ENCODE data around the gene CRYM. TPM values are rescaled to one million over a fixed set of nuclear protein-coding genes. Genes with fewer than 3 reads are reported as not detected.
"Not testable (repeated sequence)": the region's sequence is repeated elsewhere in the genome, so short reads cannot be mapped to it uniquely, and the experiment has no call there.

The CRYM gene
- total RNA-seq, 2 donors from 2014 or later, result 10.4 to 14.0 TPM

DNA sequence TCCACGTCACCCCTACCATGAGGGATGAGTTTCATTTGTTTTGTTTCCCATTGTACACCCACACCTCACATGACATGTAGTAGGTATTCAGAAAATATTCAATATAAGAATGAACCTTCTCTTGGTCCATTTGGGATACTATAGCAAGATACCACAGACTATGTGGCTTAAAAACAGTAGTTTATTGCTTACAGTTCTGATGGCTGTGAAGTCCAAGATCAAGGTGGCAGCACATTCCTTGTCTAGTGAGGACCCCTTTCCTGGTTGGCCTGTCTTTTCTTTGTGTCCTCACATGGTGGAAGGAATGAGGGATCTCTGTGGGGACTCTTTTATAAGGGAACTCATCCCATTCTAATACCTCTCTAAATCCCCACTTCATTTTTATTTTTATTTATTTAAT, 36.2 kb upstream of the CRYM start:
- TF ChIP-seq, protein P1, sequence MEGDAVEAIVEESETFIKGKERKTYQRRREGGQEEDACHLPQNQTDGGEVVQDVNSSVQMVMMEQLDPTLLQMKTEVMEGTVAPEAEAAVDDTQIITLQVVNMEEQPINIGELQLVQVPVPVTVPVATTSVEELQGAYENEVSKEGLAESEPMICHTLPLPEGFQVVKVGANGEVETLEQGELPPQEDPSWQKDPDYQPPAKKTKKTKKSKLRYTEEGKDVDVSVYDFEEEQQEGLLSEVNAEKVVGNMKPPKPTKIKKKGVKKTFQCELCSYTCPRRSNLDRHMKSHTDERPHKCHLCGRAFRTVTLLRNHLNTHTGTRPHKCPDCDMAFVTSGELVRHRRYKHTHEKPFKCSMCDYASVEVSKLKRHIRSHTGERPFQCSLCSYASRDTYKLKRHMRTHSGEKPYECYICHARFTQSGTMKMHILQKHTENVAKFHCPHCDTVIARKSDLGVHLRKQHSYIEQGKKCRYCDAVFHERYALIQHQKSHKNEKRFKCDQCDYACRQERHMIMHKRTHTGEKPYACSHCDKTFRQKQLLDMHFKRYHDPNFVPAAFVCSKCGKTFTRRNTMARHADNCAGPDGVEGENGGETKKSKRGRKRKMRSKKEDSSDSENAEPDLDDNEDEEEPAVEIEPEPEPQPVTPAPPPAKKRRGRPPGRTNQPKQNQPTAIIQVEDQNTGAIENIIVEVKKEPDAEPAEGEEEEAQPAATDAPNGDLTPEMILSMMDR (IDR thresholded peaks at IDR 0.05), result no peak
- H3K9me3 ChIP-seq, result no peaks in the 10 kb centered on the region
- no peaks in the 10 kb centered on the region for H3K4me1 ChIP-seq
- no peak overlapping the region for H3K27ac ChIP-seq
- DNase-seq, result no peak
- H3K4me3 ChIP-seq, result no peak overlapping the region
- no peaks in the 10 kb centered on the region for H3K27me3 ChIP-seq
- intact Hi-C loops (cut with DNase I), result no loop called here
- no peaks in the 10 kb centered on the region for H3K36me3 ChIP-seq
- H3K9ac ChIP-seq (ENCODE audit: low read depth in 2 of 2, low read length in 2 of 2), result no peak overlapping the region

- H3K27ac ChIP-seq; H3K27me3 ChIP-seq; H3K9me3 ChIP-seq; H3K4me1 ChIP-seq; H3K9ac ChIP-seq (ENCODE audit: low read depth in 2 of 2, low read length in 2 of 2); intact Hi-C loops (cut with DNase I); H3K4me3 ChIP-seq; H3K36me3 ChIP-seq; DNase-seq: not testable (repeated sequence)
These were observed 34.8 kb upstream of the CRYM start for GRCh38 chr16:21312863-21313372.

DNA sequence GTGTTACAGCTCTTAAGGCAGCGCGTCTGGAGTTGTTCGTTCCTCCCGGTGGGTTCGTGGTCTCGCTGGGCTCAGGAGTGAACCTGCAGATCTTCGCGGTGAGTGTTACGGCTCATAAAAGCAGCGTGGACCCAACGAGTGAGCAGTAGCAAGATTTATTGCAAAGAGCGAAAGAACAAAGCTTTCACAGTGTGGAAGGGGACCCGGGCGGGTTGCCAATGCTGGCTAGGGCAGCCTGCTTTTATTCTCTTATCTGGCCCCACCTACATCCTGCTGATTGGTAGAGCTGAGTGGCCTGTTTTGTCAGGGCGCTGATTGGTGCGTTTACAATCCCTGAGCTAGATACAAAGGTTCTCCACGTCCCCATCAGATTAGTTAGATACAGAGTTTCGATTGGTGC, 34.0 kb upstream of the CRYM start:
- H3K9me3 ChIP-seq; intact Hi-C loops (cut with DNase I); H3K36me3 ChIP-seq; H3K27me3 ChIP-seq; H3K4me1 ChIP-seq; DNase-seq; H3K4me3 ChIP-seq; H3K9ac ChIP-seq (ENCODE audit: low read depth in 2 of 2, low read length in 2 of 2); H3K27ac ChIP-seq: not testable (repeated sequence)

DNA sequence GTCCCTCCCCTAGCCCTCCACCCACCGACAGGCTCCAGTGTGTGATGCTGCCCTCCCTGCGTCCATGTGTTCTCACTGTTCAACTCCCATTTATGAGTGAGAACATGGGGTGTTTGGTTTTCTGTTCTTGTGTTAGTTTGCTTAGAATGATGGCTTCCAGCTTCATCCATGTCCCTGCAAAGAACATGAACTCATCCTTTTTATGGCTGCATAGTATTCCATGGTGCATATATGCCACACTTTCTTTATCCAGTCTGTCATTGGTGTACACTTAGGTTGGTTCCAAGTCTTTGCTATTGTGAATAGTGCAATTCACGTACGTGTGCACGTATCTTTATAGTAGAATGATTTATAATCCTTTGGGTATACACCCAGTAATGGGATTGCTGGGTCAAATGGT, 28.6 kb upstream of the CRYM start:
- H3K27ac ChIP-seq; H3K36me3 ChIP-seq; H3K4me1 ChIP-seq; H3K4me3 ChIP-seq; DNase-seq; H3K9me3 ChIP-seq; H3K27me3 ChIP-seq; intact Hi-C loops (cut with DNase I); H3K9ac ChIP-seq (ENCODE audit: low read depth in 2 of 2, low read length in 2 of 2): not testable (repeated sequence)

GRCh38 chr16:21302898-21303528, 24.9 kb upstream of the CRYM start:
- no peak overlapping the region for H3K4me3 ChIP-seq
- TF ChIP-seq, protein P1 (IDR thresholded peaks at IDR 0.05), result no peak
- H3K9me3 ChIP-seq, result no peaks in the 10 kb centered on the region
- peaks cover 5% of the 10 kb centered on the region for H3K4me1 ChIP-seq
- H3K27ac ChIP-seq, result peak overlapping the region; percentile 96
- intact Hi-C loops (cut with DNase I), result loop anchor here (5.0 kb wide), 1 partner anchor 146 kb away; the partner anchor contains the start of gene LDAF1
- no peaks in the 10 kb centered on the region for H3K27me3 ChIP-seq
- peak overlapping the region in 1 of 2 donors; percentile 91 for H3K9ac ChIP-seq (ENCODE audit: low read depth in 2 of 2, low read length in 2 of 2)
- DNase-seq, result peak; percentile 50
- H3K36me3 ChIP-seq, result no peaks in the 10 kb centered on the region

DNA sequence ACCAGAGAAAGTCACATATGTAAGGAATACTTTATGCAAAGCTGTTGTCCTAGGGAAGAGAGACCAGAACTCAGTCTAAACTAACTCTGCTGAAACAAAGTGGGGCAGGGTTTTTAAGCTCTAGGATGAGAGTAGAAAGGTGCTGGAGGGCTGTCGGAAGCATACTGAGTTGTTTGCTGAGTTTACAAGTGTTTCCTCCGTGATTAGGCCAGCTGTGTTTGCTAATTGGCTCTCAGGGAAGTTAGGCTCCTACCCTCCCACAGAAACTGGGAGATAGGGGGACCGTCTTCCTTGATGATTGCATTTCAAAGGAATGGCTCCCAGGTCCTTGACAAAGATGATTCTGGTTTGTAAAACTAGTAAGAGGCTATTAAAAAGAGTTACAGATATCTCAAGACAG, 24.4 kb upstream of the CRYM start:
- Histone ChIP-seq H3K9ac (ENCODE audit: low read depth in 2 of 2, low read length in 2 of 2) (peak overlapping the region in 1 of 2 donors; percentile 91), H3K4me1 (peaks cover 5% of the 10 kb centered on the region), H3K36me3 (no peaks in the 10 kb centered on the region), H3K9me3 (no peaks in the 10 kb centered on the region), H3K27me3 (no peaks in the 10 kb centered on the region), H3K4me3 (no peak overlapping the region), H3K27ac (peak overlapping the region; percentile 96)
- intact Hi-C loops (cut with DNase I), result loop anchor here (5.0 kb wide), 1 partner anchor 145 kb away; the partner anchor contains the start of gene LDAF1
- TF ChIP-seq, protein P1 (IDR thresholded peaks at IDR 0.05), result no peak
- peak; percentile 57 for DNase-seq

- H3K27me3 ChIP-seq, result no peaks in the 10 kb centered on the region
- peaks cover 5% of the 10 kb centered on the region for H3K4me1 ChIP-seq
- peak overlapping the region; percentile 96 for H3K27ac ChIP-seq
- peak overlapping the region; percentile 65 to 91 for H3K9ac ChIP-seq (ENCODE audit: low read depth in 2 of 2, low read length in 2 of 2)
- H3K4me3 ChIP-seq, result peak overlapping the region; percentile 74
- intact Hi-C loops (cut with DNase I), result loop anchor here (2.0 to 5.0 kb wide), 2 partner anchors 115 to 145 kb away; partner anchors contain the start of gene LDAF1
- H3K36me3 ChIP-seq, result no peaks in the 10 kb centered on the region
- no peaks in the 10 kb centered on the region for H3K9me3 ChIP-seq
- TF ChIP-seq, protein P1 (IDR thresholded peaks at IDR 0.05), result no peak
- no peak for DNase-seq
These were observed 23.8 kb upstream of the CRYM start for GRCh38 chr16:21301895-21302291.
